OCI-M2 (cell line): ENCODE data around the gene SEMA6D.

Source experiments
- DNase-seq: peaks from one replicate; lab custom pipeline; 2025; ENCODE audit not compliant: unreplicated experiment; lab: John Stamatoyannopoulos, UW

The SEMA6D gene

DNA sequence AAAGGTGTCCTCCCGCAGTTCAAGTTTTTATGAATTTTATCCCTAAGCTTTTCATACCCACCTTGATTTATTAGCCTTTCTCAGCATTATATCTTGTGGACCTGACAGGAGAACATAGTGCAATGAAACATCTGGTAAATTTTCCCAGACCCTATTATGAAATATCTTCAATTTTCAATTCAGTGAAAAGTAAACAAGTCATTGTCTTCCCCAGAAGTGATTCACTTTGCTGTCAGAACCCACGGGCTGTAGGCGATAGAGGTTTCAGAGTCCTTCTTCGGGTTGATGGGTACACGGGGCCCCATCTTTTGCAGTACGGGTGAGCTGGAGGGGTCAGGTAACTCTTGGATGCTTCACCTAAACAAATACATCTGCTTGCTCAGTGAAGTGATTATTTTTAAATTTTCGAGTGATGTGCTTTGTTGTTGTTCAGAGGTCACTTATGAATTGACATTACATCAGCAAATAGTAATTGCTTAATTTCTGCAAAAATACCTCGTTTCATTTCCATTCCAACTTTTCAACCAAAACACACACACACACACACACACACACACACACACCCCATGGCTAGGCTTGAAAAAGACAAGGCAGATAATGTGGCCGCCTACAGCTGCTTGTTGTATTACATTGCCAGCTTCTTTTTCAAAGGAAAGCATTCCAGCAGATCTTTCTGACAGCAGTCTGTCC lies 102.9 kb downstream of the SEMA6D start:
- DNase-seq, result no peak

GRCh38 chr15:47820747-47821319 lies 103.5 kb downstream of the SEMA6D start:
- no peak for DNase-seq

GRCh38 chr15:47822048-47822447 lies 104.7 kb downstream of the SEMA6D start:
- DNase-seq, result no peak
